K562 (cell line): Measurements from ENCODE around the gene BTBD17. TPM values are rescaled to one million over a fixed set of nuclear protein-coding genes. Genes with fewer than 3 reads are reported as not detected.
A peak's percentile ranks its signal among the peaks of the same experiment; 100 is the strongest.

Source experiments
- ARID1B ChIP-seq: fragments of 450-650 bp; IDR thresholded peaks from 2 replicates; pipeline ENCODE4 v1.6.1; 2016; ENCODE audit warnings: antibody characterized with exemption, mild to moderate bottlenecking, inconsistent platforms
- ASH1L ChIP-seq: fragments of 450-650 bp; IDR thresholded peaks from 2 replicates; pipeline ENCODE4 v1.6.1; 2018; ENCODE audit warnings: borderline replicate concordance, mild to moderate bottlenecking, low read depth; ENCODE audit not compliant: partially characterized antibody
- EP300 ChIP-seq: IDR thresholded peaks from 2 replicates; pipeline ENCODE4 v1.6.1; 2012; ENCODE audit warnings: low read length, improper control_type of control experiment
- KHSRP ChIP-seq: fragments of 450-650 bp; IDR thresholded peaks from 2 replicates; pipeline ENCODE4 v1.6.1; 2017
- MAFF ChIP-seq: IDR thresholded peaks from 2 replicates; pipeline ENCODE4 v1.6.1; 2012; ENCODE audit warnings: low read length, improper control_type of control experiment
- MAZ ChIP-seq, 2 experiments: fragments of 450-650 bp in 1 of 2; sonication (generic) in 1 of 2; formaldehyde crosslinking; IDR thresholded peaks in 1 of 2; conservative IDR thresholded peaks in 1 of 2; 2 replicates each; pipeline versions ENCODE4 v1.4.0 to v1.5.0; 2020; ENCODE audit warnings: mild to moderate bottlenecking in 1 of 2, missing genetic modification reagents in 1 of 2
- XRCC3 ChIP-seq: fragments of 450-650 bp; IDR thresholded peaks from 2 replicates; pipeline ENCODE4 v1.6.1; 2017; ENCODE audit warnings: mild to moderate bottlenecking, moderate library complexity
- ZKSCAN3 ChIP-seq: fragments of 250-450 bp; sonication (Bioruptor Pico); IDR thresholded peaks from 2 replicates; pipeline ENCODE4 v1.4.0; 2020
- ZNF165 ChIP-seq: fragments of 250-450 bp; sonication (Bioruptor Pico); IDR thresholded peaks from 2 replicates; pipeline ENCODE4 v1.4.0; 2020; ENCODE audit warnings: borderline replicate concordance
- ZNF174 ChIP-seq: fragments of 250-450 bp; sonication (Bioruptor Pico); IDR thresholded peaks from 2 replicates; pipeline ENCODE4 v1.4.0; 2020; ENCODE audit warnings: mild to moderate bottlenecking
- ZNF696 ChIP-seq: fragments of 250-450 bp; sonication (Bioruptor Pico); conservative IDR thresholded peaks from 2 replicates; pipeline ENCODE4 v1.4.0; 2020; ENCODE audit warnings: mild to moderate bottlenecking, moderate library complexity
- ZNF79 ChIP-seq: fragments of 250-450 bp; sonication (Bioruptor Pico); IDR thresholded peaks from 2 replicates; pipeline ENCODE4 v1.4.0; 2020; ENCODE audit warnings: low read depth, mild to moderate bottlenecking, moderate library complexity
- polyA plus RNA-seq, 8 experiments: library from polyadenylated mRNA; depleted of rRNA in 4 of 8; stranded (reverse) in 5 of 8; unstranded in 3 of 8; fragments of >200 nt; fragmentation: Nextera tagmentation in 2 of 8; fragmentation: Illumina TruSeq in 1 of 8; extraction: Ambion mirVana in 2 of 8; extraction: Trizol in 1 of 8; gene quantifications; 2 replicates each; pipeline versions ENCODE4 v1.2.1 to v1.2.3, GENCODE V29; 2011 to 2014; ENCODE audit warnings: inconsistent platforms in 1 of 8, missing spikeins in 1 of 8
- total RNA-seq, 7 experiments: library from RNA; depleted of rRNA in 6 of 7; stranded (reverse); fragments of >200 nt in 6 of 7; fragmentation: Illumina TruSeq in 2 of 7; extraction: Trizol in 2 of 7; gene quantifications; 2 replicates each; pipeline versions ENCODE4 v1.2.1 to v1.2.3, GENCODE V29; 2011 to 2021; ENCODE audit warnings: low replicate concordance in 1 of 7
- TF ChIP-seq, protein P1 (sequence below): sonication (generic); formaldehyde crosslinking; IDR thresholded peaks from 2 replicates; pipeline ENCODE4 v1.8.0; 2022; ENCODE audit warnings: mild to moderate bottlenecking, missing genetic modification reagents
- TF ChIP-seq, protein P2 (sequence below): fragments of 450-650 bp; IDR thresholded peaks from 2 replicates; pipeline ENCODE4 v1.6.1; 2018; ENCODE audit warnings: mild to moderate bottlenecking, low read depth; ENCODE audit not compliant: partially characterized antibody
- TF ChIP-seq, protein P3 (sequence below), 3 experiments: fragments of 200-800 bp in 1 of 3; fragments of 250-450 bp in 1 of 3; fragments of 450-650 bp in 1 of 3; sonication (Bioruptor Pico) in 1 of 3; sonication (Bioruptor generic) in 1 of 3; formaldehyde crosslinking in 1 of 3; IDR thresholded peaks; 2 replicates each; pipeline versions ENCODE4 v1.6.1 to v1.8.0; 2016 to 2022; ENCODE audit warnings: mild to moderate bottlenecking in 2 of 3, missing genetic modification characterization in 2 of 3, missing compliant biosample characterization in 1 of 3, moderate library complexity in 1 of 3
- TF ChIP-seq, protein P4 (sequence below): sonication (generic); formaldehyde crosslinking; IDR thresholded peaks from 2 replicates; pipeline ENCODE4 v1.8.0; 2022; ENCODE audit warnings: mild to moderate bottlenecking, missing genetic modification reagents

The BTBD17 gene
- total and polyA plus RNA-seq, 9 of the 15 experiments (the other 6 are each of a cell fraction or from before 2014, with no cell fraction given), result not detected

DNA sequence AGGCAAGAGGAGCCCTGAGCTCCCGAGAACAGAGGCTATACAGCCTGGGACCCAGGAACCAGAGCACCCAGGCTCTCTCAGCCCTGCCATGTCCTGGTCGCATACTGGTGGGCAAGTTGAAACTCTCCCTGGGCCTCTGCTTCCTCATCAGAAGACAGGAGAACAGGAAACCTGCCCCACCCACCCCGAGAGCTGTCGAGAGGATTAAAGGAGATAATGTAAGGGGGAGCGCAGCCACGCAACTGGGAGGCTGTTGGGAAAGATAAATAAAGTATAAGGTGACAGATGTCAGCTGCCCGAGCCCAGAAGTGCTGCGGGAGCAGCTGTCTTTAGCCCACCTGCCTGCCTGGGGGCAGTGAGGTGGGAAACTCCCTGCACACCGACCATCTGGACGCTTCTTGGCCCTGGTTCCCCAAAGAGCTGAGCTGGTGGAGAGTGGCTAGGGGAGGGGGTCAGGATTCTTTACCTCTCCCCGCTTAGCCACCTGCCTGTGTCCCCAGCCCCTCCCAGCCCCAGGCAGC, 28.8 kb downstream of the BTBD17 start (continued):
- TF ChIP-seq, protein P1, sequence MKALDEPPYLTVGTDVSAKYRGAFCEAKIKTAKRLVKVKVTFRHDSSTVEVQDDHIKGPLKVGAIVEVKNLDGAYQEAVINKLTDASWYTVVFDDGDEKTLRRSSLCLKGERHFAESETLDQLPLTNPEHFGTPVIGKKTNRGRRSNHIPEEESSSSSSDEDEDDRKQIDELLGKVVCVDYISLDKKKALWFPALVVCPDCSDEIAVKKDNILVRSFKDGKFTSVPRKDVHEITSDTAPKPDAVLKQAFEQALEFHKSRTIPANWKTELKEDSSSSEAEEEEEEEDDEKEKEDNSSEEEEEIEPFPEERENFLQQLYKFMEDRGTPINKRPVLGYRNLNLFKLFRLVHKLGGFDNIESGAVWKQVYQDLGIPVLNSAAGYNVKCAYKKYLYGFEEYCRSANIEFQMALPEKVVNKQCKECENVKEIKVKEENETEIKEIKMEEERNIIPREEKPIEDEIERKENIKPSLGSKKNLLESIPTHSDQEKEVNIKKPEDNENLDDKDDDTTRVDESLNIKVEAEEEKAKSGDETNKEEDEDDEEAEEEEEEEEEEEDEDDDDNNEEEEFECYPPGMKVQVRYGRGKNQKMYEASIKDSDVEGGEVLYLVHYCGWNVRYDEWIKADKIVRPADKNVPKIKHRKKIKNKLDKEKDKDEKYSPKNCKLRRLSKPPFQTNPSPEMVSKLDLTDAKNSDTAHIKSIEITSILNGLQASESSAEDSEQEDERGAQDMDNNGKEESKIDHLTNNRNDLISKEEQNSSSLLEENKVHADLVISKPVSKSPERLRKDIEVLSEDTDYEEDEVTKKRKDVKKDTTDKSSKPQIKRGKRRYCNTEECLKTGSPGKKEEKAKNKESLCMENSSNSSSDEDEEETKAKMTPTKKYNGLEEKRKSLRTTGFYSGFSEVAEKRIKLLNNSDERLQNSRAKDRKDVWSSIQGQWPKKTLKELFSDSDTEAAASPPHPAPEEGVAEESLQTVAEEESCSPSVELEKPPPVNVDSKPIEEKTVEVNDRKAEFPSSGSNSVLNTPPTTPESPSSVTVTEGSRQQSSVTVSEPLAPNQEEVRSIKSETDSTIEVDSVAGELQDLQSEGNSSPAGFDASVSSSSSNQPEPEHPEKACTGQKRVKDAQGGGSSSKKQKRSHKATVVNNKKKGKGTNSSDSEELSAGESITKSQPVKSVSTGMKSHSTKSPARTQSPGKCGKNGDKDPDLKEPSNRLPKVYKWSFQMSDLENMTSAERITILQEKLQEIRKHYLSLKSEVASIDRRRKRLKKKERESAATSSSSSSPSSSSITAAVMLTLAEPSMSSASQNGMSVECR (CRISPR knock-in tag), result peak; percentile 66; the same call in 1 of the 2 replicates
- TF ChIP-seq, protein P2, sequence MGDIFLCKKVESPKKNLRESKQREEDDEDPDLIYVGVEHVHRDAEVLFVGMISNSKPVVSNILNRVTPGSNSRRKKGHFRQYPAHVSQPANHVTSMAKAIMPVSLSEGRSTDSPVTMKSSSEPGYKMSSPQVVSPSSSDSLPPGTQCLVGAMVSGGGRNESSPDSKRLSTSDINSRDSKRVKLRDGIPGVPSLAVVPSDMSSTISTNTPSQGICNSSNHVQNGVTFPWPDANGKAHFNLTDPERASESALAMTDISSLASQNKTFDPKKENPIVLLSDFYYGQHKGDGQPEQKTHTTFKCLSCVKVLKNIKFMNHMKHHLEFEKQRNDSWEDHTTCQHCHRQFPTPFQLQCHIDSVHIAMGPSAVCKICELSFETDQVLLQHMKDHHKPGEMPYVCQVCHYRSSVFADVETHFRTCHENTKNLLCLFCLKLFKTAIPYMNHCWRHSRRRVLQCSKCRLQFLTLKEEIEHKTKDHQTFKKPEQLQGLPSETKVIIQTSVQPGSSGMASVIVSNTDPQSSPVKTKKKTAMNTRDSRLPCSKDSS, result no peak
- TF ChIP-seq ZNF165 (CRISPR knock-in tag) (no peak), ZKSCAN3 (CRISPR knock-in tag) (no peak), EP300 (peak; percentile 74), ZNF79 (no peak), MAFF (no peak), ARID1B (peak; percentile 92), ASH1L (no peak), MAZ (CRISPR knock-in tag; conservative IDR thresholded peaks at IDR 0.05 in 1 of 2, IDR thresholded peaks at IDR 0.05 in 1 of 2) (peak in 1 of 2 experiments; percentile 48; a peak in 1 of 4 replicates), KHSRP (no peak), ZNF696 (no peak), XRCC3 (no peak), ZNF174 (no peak)
- TF ChIP-seq, protein P3, sequence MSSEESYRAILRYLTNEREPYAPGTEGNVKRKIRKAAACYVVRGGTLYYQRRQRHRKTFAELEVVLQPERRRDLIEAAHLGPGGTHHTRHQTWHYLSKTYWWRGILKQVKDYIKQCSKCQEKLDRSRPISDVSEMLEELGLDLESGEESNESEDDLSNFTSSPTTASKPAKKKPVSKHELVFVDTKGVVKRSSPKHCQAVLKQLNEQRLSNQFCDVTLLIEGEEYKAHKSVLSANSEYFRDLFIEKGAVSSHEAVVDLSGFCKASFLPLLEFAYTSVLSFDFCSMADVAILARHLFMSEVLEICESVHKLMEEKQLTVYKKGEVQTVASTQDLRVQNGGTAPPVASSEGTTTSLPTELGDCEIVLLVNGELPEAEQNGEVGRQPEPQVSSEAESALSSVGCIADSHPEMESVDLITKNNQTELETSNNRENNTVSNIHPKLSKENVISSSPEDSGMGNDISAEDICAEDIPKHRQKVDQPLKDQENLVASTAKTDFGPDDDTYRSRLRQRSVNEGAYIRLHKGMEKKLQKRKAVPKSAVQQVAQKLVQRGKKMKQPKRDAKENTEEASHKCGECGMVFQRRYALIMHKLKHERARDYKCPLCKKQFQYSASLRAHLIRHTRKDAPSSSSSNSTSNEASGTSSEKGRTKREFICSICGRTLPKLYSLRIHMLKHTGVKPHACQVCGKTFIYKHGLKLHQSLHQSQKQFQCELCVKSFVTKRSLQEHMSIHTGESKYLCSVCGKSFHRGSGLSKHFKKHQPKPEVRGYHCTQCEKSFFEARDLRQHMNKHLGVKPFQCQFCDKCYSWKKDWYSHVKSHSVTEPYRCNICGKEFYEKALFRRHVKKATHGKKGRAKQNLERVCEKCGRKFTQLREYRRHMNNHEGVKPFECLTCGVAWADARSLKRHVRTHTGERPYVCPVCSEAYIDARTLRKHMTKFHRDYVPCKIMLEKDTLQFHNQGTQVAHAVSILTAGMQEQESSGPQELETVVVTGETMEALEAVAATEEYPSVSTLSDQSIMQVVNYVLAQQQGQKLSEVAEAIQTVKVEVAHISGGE (CRISPR knock-in tag; IDR thresholded peaks at IDR 0.05), result peak in 1 of 3 experiments; percentile 67; a peak in 2 of 6 replicates
- TF ChIP-seq, protein P4, sequence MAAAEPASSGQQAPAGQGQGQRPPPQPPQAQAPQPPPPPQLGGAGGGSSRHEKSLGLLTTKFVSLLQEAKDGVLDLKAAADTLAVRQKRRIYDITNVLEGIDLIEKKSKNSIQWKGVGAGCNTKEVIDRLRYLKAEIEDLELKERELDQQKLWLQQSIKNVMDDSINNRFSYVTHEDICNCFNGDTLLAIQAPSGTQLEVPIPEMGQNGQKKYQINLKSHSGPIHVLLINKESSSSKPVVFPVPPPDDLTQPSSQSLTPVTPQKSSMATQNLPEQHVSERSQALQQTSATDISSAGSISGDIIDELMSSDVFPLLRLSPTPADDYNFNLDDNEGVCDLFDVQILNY, result no peak
